ENCODE data around the gene SPSB1. TPM values are rescaled to one million over a fixed set of nuclear protein-coding genes. Genes with fewer than 3 reads are reported as not detected.

The SPSB1 gene
- total and polyA plus RNA-seq, 10 of the 15 experiments (the other 5 are each of a cell fraction or from before 2014, with no cell fraction given), result 0.02 to 2.0 (median 0.90) TPM; not detected in 1

GRCh38 chr1:9312168-9312720 lies 19.6 kb downstream of the SPSB1 start:
- Histone ChIP-seq H4K20me1 (ENCODE audit: control insufficient read depth, insufficient read depth) (no peaks in the 10 kb centered on the region), H3K36me3 (ENCODE audit: control insufficient read depth in 2 of 2, insufficient read depth in 2 of 2, low read length in 1 of 2) (no peaks in the 10 kb centered on the region), H3K79me2 (ENCODE audit: control insufficient read depth, insufficient read depth, low read length) (no peaks in the 10 kb centered on the region), H3K4me1 (ENCODE audit: control insufficient read depth, insufficient read depth, low read length) (peaks cover 15% of the 10 kb centered on the region), H3K4me2 (ENCODE audit: control insufficient read depth, insufficient read depth) (no peak overlapping the region), H3K9ac (ENCODE audit: control insufficient read depth, insufficient read depth, low read length) (no peak overlapping the region), H3K9me3 (replicated peaks; ENCODE audit: control insufficient read depth, insufficient read depth, low read length) (no peaks in the 10 kb centered on the region), H3K27me3 (replicated peaks in 1 of 2; ENCODE audit: control insufficient read depth in 2 of 2, insufficient read depth in 2 of 2, low read length in 1 of 2) (no peaks in the 10 kb centered on the region), H2AFZ (ENCODE audit: control insufficient read depth, low read depth, low read length) (no peak overlapping the region), H3K27ac (ENCODE audit: control insufficient read depth, insufficient read depth) (no peak overlapping the region), H3K4me3 (no peak overlapping the region)
- ChIA-PET CTCF (interaction anchor here (0.8 kb wide), 1 partner anchor 143 kb away, joined by 3 read pairs; no protein-coding TSS in a partner anchor), RAD21 (ENCODE audit: unreplicated experiment) (no interaction called here), POLR2A (no interaction called here), SMC1A (ENCODE audit: uncharacterized antibody, unreplicated experiment) (interaction anchor here (1.4 kb wide), 1 partner anchor 23 kb away, joined by 4 read pairs; no protein-coding TSS in a partner anchor)
- no TSS peak for BruUV-seq (replicated peaks)
- in situ Hi-C loops (cut with MboI) (no loop called here), intact Hi-C loops (cut with micrococcal nuclease; ENCODE audit: unreplicated experiment) (no loop called here)
- TF ChIP-seq PAX8 (IDR thresholded peaks at IDR 0.05) (no peak), STAT1 (conservative IDR thresholded peaks at IDR 0.05) (no peak), ZNF687 (IDR thresholded peaks at IDR 0.05) (no peak)
- no peak for ATAC-seq
- no peak for FAIRE-seq
- WGBS (ENCODE audit: insufficient coverage, insufficient replicate concordance, low lambda C conversion rate, missing lambda C conversion rate), result 51% methylated on average over 18 of the region's 18 CpGs
- DNase-seq (ENCODE audit: low read depth, low spot score), result no peak

Data from GM12878 (cell line).